HG03108 (cell line): ENCODE results near the gene TMEM178A.
"Not testable (repeated sequence)": the region's sequence is repeated elsewhere in the genome, so short reads cannot be mapped to it uniquely, and the experiment has no call there.

Source experiments
- ATAC-seq: cut with Tn5 transposase; IDR thresholded peaks from one replicate; pipeline ENCODE4 v1.9.1; 2021; ENCODE audit warnings: moderate library complexity; ENCODE audit not compliant: unreplicated experiment

TMEM178A gene

DNA sequence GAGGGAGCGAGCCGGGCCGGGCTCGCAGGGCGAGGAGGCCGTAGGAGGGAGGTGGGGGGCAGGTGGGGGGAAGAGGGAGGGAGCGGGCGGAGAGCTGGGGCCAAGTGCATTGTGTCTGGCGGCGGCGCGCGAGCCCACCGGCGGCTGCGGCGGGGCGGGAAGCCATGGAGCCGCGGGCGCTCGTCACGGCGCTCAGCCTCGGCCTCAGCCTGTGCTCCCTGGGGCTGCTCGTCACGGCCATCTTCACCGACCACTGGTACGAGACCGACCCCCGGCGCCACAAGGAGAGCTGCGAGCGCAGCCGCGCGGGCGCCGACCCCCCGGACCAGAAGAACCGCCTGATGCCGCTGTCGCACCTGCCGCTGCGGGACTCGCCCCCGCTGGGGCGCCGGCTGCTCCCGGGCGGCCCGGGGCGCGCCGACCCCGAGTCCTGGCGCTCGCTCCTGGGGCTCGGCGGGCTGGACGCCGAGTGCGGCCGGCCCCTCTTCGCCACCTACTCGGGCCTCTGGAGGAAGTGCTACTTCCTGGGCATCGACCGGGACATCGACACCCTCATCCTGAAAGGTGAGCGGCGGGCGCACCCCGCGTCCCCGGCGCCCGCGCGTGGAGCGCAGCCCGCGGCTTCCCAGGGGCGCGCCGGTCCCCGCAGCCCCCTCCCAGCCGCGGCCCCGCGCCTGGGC is at the start of gene TMEM178A:
TSS of gene TMEM178A (plus strand) at position 107 of the 680 bp plus-strand sequence. CDS start at position 165, 58 bp downstream.
- ATAC-seq, result no peak

DNA sequence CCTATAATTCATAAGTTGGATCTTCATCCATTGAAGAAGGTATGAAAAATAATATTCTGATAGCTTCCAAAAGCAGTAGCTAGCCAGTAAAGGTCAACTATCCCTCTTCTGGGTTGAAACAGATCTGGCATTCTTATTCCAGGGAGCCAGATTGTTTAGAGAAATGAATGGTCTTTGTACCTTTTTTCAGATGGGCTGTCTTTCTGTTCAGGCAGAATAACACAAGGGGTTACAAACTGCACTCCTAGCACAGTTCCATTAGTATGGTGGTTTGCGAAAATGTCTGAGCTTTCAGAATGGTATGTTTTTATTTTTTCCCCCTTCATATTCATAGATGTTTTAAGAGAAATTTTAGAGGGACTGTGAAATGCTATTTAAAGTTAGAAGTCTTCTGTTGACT is 47.5 kb upstream of the TMEM178A start:
- ATAC-seq, result no peak

GRCh38 chr2:39618736-39619135 is 47.0 kb upstream of the TMEM178A start:
- ATAC-seq, result no peak

GRCh38 chr2:39620067-39620466 is 45.6 kb upstream of the TMEM178A start:
- ATAC-seq, result no peak

DNA sequence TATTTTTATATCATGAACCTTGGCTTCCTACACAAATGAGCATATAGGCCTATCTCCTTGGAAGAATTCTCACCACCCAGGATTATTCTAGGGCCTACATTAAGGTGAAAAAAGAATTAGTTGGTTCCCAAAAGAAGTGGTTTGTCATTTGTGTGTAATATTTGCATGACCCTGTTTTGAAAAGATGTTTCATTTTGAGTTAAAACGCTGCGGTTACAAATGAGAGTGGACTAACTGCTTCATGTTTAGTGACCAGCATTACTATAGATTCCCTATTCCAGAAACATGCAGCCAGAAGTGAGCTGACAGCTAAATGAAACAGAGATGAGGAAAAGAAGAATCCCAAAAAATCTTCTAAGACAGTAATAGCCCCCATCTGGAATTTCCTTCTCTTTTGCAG is 44.1 kb upstream of the TMEM178A start:
- ATAC-seq, result no peak

DNA sequence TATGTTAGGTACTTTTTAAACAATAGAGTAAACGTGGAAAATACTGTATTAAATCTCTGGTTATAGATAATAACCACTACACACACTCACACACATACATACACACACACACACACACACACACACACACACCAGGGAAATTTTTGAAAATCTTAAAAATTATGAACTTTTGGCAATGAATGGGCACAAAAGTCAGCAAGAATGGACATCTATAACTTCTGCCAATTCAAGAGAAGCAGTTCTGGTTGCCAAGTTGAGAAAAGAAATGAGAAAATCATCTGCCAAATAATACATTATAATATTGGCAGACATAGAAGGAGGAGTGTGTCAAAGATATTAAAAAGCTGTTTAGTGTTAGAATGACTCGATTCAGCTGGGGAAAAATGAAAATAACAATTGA is 42.9 kb upstream of the TMEM178A start:
- ATAC-seq, result no peak

DNA sequence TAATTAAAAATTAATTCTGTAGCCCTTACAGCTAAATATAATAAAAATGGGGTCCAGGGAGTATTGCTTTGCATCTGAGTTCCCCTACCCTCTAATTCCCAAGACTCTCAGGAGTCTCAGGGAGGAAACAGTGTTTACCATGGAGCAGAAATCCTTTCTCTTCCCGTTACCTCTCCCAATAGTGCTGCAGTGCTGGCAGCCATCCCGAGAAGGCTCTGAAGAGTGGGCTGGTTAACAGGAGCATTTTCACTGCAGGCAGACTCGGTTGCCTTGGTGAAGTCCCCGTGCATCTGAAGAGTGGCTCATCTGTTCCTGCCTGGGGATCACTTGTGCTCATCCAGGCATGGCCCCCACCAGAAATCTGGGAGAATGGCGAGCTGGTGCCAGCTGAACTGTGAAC is 41.8 kb upstream of the TMEM178A start:
- no peak for ATAC-seq

- no peak for ATAC-seq
Observed at GRCh38 chr2:39625193-39625926, 40.4 kb upstream of the TMEM178A start.

DNA sequence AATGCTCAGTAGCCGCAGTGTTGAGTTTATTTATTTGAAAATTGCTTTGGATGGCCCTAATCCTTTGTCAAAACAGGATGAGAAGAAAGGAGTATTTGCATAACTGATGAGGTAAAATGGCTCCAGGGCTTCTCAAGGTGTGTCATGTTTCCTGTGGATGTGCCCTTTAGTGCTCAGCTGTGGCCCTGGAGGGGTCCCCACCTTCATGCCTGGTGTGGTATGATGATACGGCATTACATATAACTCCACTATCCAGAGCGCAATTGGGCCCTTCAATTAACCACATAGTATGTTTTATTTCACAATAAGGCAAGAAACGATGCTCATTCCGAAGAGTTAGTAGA is 39.8 kb upstream of the TMEM178A start:
- no peak for ATAC-seq

- not testable (repeated sequence) for ATAC-seq
Observed at GRCh38 chr2:39628346-39628745, 37.4 kb upstream of the TMEM178A start.

- no peak for ATAC-seq
Observed at GRCh38 chr2:39629646-39630045, 36.1 kb upstream of the TMEM178A start.

GRCh38 chr2:39631256-39631655 is 34.5 kb upstream of the TMEM178A start:
- no peak for ATAC-seq

DNA sequence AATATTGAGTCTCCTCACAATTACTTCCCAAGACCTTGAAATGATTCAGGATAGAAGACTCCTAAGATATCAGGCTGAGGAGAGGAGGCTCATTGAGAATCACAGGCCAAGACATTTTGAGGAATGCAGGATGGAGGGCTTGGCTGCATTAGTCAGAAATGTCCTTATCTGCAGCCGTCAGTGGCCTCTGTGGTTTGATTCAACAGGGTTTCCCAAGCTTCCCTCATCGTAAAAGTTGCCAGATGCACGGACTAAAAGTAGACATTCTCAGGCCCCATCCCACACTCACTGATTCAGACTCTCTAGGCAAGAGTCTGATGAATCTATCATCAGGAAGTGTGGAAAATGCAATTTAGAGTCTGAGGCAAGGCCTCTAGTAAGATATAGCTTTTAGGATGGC is 34.0 kb upstream of the TMEM178A start:
- ATAC-seq, result no peak

DNA sequence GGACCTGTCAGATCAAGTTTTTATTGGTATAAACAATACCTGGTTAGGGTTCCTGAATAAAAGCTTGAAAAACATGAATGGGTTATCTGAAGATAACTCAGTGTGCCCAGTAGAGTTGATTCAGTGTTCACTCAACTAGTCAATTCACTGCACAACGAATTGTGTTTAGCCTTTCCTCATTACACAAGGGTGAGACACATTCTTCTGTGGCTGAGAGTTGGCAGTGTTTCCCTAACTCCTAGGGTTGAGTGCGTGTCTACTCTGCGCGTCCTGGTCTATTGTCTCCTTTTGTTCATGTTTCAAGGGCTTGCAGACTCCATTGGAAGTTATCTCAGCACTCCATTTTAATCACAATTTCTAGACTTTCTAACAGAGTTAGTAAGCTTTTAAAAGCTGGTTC is 32.8 kb upstream of the TMEM178A start:
- ATAC-seq, result no peak

DNA sequence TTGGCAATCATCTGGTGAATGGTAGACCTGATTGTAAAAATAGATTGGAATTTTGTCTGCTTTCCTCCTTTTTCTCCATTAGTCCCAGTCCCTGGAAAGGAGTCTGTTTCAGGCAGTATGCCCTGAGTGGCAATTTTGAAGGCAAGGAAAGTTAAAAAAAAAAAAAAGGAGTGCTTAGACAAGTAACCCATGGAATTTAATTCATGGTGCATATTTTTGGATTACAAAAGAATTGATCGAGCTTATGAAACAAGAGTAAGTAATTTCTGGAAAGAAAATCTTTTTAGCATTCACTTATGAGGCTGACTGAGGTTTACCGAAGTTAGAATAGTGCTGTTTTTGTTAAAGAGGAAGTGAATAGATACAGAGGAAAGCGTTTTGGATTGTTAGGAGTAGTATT is 29.4 kb upstream of the TMEM178A start:
- ATAC-seq, result no peak

DNA sequence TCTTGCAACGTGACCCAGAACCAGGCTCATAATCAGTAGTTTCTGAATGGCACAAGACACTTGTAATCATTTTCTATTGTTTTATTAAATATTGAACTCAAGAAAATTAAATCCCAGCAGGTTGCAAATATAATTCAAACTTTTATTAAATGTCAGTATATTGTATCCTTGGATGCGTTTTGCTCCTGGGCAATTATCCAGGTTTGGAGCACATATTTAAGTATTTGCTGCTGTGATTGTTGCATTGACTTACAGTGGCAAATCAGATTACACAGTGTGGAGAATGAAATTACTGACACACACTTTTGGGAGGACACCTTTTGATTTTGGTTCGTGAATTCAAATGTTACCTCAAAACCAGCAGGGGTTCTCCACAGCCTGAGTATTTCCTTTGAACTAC is 27.1 kb upstream of the TMEM178A start:
- no peak for ATAC-seq

DNA sequence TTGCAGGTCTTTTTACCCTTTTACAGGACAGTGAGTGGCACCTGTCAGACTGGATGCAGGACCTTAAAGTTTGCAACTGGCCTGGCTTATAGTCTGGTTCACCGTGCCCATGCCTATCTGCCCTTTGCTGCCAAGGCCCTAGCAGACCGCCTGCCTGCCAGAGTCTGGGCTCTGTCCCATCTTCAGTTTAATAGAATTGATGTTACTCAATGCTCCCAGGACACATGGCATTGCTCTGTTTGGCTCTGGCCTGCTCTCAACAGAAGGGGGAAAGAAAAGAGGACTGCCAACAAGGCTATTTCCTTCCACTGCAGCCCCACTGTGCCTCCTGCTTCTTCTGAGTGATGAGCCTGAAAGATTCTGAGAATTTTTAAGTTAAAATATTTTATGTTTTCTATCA is 25.6 kb upstream of the TMEM178A start:
- ATAC-seq, result no peak

GRCh38 chr2:39640681-39641080 is 25.0 kb upstream of the TMEM178A start:
- no peak for ATAC-seq

- no peak for ATAC-seq
Observed at GRCh38 chr2:39641635-39642034, 24.1 kb upstream of the TMEM178A start.

DNA sequence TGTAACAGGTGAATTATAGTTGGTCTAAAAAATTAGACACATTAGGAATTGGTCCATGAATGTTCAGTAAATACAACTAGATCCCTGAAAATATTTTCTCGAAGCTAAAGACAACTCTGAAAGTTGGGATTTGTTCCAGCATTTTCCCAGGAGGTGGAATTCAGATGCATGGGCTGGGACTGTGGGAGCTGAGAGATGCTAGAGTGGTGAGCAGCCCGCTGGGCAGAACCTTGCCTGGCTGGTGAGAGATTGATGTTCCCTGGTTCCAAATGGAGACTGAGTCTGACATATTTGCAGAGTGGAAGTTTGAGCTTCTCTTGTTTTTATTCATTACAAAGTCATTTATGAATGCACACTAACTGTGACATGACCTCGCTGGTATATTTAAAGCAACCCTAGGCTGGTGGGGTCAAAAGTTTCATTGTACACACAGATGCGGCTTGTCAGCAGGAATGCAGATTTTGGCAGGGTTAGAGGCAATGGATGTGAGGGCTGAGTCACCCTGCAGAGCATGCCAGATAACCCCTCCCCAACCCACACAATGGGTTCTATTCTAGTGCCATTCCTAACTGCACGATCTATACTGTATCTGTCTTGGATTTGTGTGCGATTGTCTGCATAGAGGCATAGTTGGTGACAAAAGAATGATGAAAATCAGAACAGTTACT is 23.5 kb upstream of the TMEM178A start:
- no peak for ATAC-seq

DNA sequence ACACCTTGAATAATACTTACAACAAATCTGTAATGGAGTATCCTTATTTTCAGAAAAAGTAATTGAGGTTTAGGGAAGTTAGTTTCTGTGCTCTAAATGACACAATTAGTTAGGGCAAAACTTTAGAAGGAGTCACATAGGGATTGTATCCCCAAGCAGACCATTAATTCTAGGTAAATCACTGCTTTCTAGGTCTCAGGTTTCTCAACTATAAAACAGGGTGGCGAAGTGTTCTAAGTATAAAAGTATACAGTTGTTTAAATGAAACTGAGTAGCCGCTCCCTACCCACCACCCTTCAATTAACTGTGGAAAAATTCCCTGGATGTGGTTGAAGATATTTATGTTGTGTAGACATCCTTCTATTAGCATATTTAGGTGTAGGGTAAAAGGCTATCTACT is 19.9 kb upstream of the TMEM178A start:
- no peak for ATAC-seq

- no peak for ATAC-seq
Observed at GRCh38 chr2:39646267-39646666, 19.4 kb upstream of the TMEM178A start.
